Esophagus squamous epithelium (tissue), 4 donors: Measurements from ENCODE around the gene AIG1.

Experiments
- CTCF ChIP-seq, 6 experiments: fragments of 450-650 bp in 4 of 6; fragments of 200-600 bp in 2 of 6; sonication (generic) in 2 of 6; IDR thresholded peaks; one replicate each; pipeline ENCODE4 v1.5.1; 2016 to 2019; ENCODE audit warnings: antibody characterized with exemption in 6 of 6, mild to moderate bottlenecking in 4 of 6, moderate library complexity in 4 of 6
- POLR2A ChIP-seq, 4 donors: fragments of 450-650 bp; IDR thresholded peaks; one replicate each; pipeline ENCODE4 v1.6.1; 2017; ENCODE audit warnings: antibody characterized with exemption in 4 of 4, mild to moderate bottlenecking in 4 of 4, moderate library complexity in 3 of 4

GRCh38 chr6:143204045-143204444 is 143.4 kb downstream of the AIG1 start:
- TF ChIP-seq CTCF (IDR thresholded peaks at IDR 0.05) (no peak), POLR2A (IDR thresholded peaks at IDR 0.05) (no peak)
